CD14-positive monocyte (primary cell): ENCODE results near the gene FAT1. TPM values are rescaled to one million over a fixed set of nuclear protein-coding genes. Genes with fewer than 3 reads are reported as not detected.

Experiments used
- DNase-seq, 3 donors: peaks; one replicate each; pipeline ENCODE4 v3.0.0-alpha.2; 2011 to 2022
- H2AFZ ChIP-seq: 2 replicates; pipeline ENCODE4 v1.6.0; 2012; ENCODE audit warnings: mild to moderate bottlenecking, low read depth, low read length, inconsistent platforms; ENCODE audit not compliant: insufficient read depth, poor library complexity, severe bottlenecking
- H3K27ac ChIP-seq, 2 donors: 1 replicate in 1 of 2; 2 replicates in 1 of 2; pipeline ENCODE4 v1.5.1; 2012 to 2013; ENCODE audit warnings: low read length in 2 of 2, control low read depth in 1 of 2, inconsistent platforms in 1 of 2, low read depth in 1 of 2, mild to moderate bottlenecking in 1 of 2
- H3K27me3 ChIP-seq, 2 donors: one replicate each; pipeline versions ENCODE4 v1.6.0 to v1.6.1; 2011 to 2013; ENCODE audit warnings: low read length in 2 of 2; ENCODE audit not compliant: control insufficient read depth in 2 of 2, insufficient read depth in 2 of 2
- H3K36me3 ChIP-seq, 2 donors: replicated peaks in 1 of 2; 1 replicate in 1 of 2; 2 replicates in 1 of 2; pipeline versions ENCODE4 v1.5.1 to v1.6.1; 2012 to 2013; ENCODE audit warnings: low read length in 2 of 2, control low read depth in 1 of 2, inconsistent platforms in 1 of 2, mild to moderate bottlenecking in 1 of 2; ENCODE audit not compliant: insufficient read depth in 2 of 2, control insufficient read depth in 1 of 2
- H3K4me1 ChIP-seq, 2 donors: 1 replicate in 1 of 2; 2 replicates in 1 of 2; pipeline versions ENCODE4 v1.5.1 to v1.6.1; 2012 to 2013; ENCODE audit warnings: low read length in 2 of 2, control low read depth in 1 of 2, inconsistent platforms in 1 of 2, mild to moderate bottlenecking in 1 of 2, moderate library complexity in 1 of 2; ENCODE audit not compliant: insufficient read depth in 2 of 2, control insufficient read depth in 1 of 2
- H3K4me2 ChIP-seq: replicated peaks from 2 replicates; pipeline ENCODE3; 2012; ENCODE audit warnings: low read length, moderate library complexity, mild to moderate bottlenecking; ENCODE audit not compliant: poor library complexity, severe bottlenecking; ENCODE audit errors: extremely low read depth
- H3K4me3 ChIP-seq, 3 experiments: fragments of 200-600 bp in 1 of 3; sonication (generic) in 1 of 3; replicated peaks in 1 of 3; 1 replicate in 2 of 3; 2 replicates in 1 of 3; pipeline ENCODE4 v1.5.1; 2011 to 2013; ENCODE audit warnings: low read length in 3 of 3, mild to moderate bottlenecking in 3 of 3, control low read depth in 2 of 3, low read depth in 2 of 3, inconsistent platforms in 1 of 3, moderate library complexity in 1 of 3
- H3K79me2 ChIP-seq: 2 replicates; pipeline ENCODE4 v1.6.0; 2012; ENCODE audit warnings: mild to moderate bottlenecking, control low read depth, inconsistent platforms, low read length, moderate library complexity; ENCODE audit not compliant: insufficient read depth
- H3K9ac ChIP-seq: 2 replicates; pipeline ENCODE4 v1.6.0; 2017; ENCODE audit warnings: low read length, mild to moderate bottlenecking; ENCODE audit not compliant: insufficient read depth, poor library complexity, severe bottlenecking
- H3K9me3 ChIP-seq, 2 donors: replicated peaks in 1 of 2; 1 replicate in 1 of 2; 2 replicates in 1 of 2; pipeline versions ENCODE4 v1.5.1 to v1.6.1; 2012 to 2013; ENCODE audit warnings: low read length in 2 of 2, control low read depth in 1 of 2; ENCODE audit not compliant: control insufficient read depth in 1 of 2, insufficient read depth in 1 of 2
- H4K20me1 ChIP-seq: 2 replicates; pipeline ENCODE4 v1.6.0; 2012; ENCODE audit warnings: mild to moderate bottlenecking, low read length, control low read depth, moderate library complexity; ENCODE audit not compliant: insufficient read depth
- H3K27ac Mint-ChIP-seq, 7 donors: one replicate each; pipeline ENCODE4 v1.8.0; 2020; ENCODE audit warnings: mild to moderate bottlenecking in 7 of 7, mixed read lengths in 7 of 7, moderate library complexity in 6 of 7, inconsistent platforms in 2 of 7
- H3K27me3 Mint-ChIP-seq, 3 donors: one replicate each; pipeline ENCODE4 v1.8.0; 2021 to 2022; ENCODE audit warnings: low read depth in 3 of 3, mild to moderate bottlenecking in 3 of 3, mixed read lengths in 3 of 3, moderate library complexity in 3 of 3, inconsistent platforms in 1 of 3
- H3K36me3 Mint-ChIP-seq, 2 donors: one replicate each; pipeline ENCODE4 v1.8.0; 2020; ENCODE audit warnings: mixed read lengths in 2 of 2, inconsistent platforms in 1 of 2, mild to moderate bottlenecking in 1 of 2
- H3K4me1 Mint-ChIP-seq: one replicate; pipeline ENCODE4 v1.8.0; 2020; ENCODE audit warnings: mild to moderate bottlenecking, mixed read lengths
- H3K4me3 Mint-ChIP-seq, 2 donors: one replicate each; pipeline ENCODE4 v1.8.0; 2020; ENCODE audit warnings: mild to moderate bottlenecking in 2 of 2, mixed read lengths in 2 of 2, moderate library complexity in 1 of 2
- H3K9me3 Mint-ChIP-seq, 7 donors: one replicate each; pipeline ENCODE4 v1.8.0; 2020 to 2022; ENCODE audit warnings: mixed read lengths in 7 of 7, mild to moderate bottlenecking in 6 of 7, moderate library complexity in 6 of 7, inconsistent platforms in 2 of 7
- WGBS: methylation state at CpG from one replicate; pipeline ENCODE4 v1.1.5; 2013; ENCODE audit warnings: missing lambda C conversion rate; ENCODE audit not compliant: insufficient coverage; 5-methylcytosine and 5-hydroxymethylcytosine counted together
- intact Hi-C, 2 donors: fragments of 100-400 bp; cut with micrococcal nuclease; formaldehyde crosslinking; loops; one replicate each; pipeline versions ENCODE4 v1.15.0 to v1.15.1; 2023
- polyA plus RNA-seq, 3 donors: library from polyadenylated mRNA; depleted of rRNA in 1 of 3; unstranded in 2 of 3; stranded (reverse) in 1 of 3; fragments of 300-500 nt in 2 of 3; fragments of >200 nt in 1 of 3; fragmentation: Illumina TruSeq in 2 of 3; gene quantifications; 1 replicate in 2 of 3; 2 replicates in 1 of 3; pipeline ENCODE4 v1.2.3, GENCODE V29; 2012 to 2021
- TF ChIP-seq, protein P1 (sequence below): fragments of 200-600 bp; IDR thresholded peaks from one replicate; pipeline ENCODE4 v1.8.0; 2022; ENCODE audit warnings: antibody characterized with exemption, mild to moderate bottlenecking

The FAT1 gene
- polyA plus RNA-seq, 3 donors: not detected

DNA sequence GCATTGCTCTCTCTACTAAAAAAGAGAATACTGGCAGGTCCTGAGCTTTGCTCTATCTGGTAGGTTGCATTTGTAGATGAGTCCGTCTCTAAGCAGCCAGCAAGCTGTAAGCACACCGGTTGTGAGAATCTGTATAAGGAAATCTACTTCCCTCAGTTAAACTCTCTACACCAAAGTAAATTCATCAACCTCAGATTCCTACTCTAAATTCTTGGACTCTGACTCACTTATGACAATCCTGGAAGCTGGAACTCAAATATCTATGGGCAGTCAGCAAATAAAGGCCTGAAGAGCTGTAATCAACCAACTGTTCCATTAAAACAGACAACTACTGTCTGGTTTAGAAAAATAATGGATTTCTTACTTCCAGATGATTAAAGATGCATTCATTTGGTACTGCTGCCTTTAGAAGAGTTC lies 37.9 kb downstream of the FAT1 start:
- peaks cover 0 to 3% (median 3%) of the 10 kb centered on the region in 3 donors for H3K27me3 Mint-ChIP-seq
- Histone ChIP-seq H2AFZ (no peak overlapping the region), H3K4me2 (no peak overlapping the region)

DNA sequence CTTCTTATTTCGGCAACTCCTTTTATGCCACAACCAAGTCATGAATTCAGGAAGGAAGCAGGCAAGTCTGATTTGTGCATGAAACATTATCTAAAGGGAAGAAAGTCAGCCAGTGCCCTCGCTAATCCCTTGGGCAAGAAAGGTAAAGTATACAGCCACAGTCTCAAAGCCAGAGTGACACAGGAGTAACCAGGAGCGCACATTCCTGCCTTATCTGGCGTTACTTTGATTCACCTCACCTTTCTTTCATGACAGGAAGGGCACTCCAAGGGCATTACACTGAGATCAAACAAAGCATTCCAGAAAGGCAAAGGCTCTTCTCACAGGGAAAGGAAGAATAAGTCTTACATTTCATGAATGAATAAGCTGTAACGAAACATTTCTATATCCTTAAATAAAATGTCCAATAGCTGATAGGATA lies 38.8 kb downstream of the FAT1 start:
- TF ChIP-seq, protein P1, sequence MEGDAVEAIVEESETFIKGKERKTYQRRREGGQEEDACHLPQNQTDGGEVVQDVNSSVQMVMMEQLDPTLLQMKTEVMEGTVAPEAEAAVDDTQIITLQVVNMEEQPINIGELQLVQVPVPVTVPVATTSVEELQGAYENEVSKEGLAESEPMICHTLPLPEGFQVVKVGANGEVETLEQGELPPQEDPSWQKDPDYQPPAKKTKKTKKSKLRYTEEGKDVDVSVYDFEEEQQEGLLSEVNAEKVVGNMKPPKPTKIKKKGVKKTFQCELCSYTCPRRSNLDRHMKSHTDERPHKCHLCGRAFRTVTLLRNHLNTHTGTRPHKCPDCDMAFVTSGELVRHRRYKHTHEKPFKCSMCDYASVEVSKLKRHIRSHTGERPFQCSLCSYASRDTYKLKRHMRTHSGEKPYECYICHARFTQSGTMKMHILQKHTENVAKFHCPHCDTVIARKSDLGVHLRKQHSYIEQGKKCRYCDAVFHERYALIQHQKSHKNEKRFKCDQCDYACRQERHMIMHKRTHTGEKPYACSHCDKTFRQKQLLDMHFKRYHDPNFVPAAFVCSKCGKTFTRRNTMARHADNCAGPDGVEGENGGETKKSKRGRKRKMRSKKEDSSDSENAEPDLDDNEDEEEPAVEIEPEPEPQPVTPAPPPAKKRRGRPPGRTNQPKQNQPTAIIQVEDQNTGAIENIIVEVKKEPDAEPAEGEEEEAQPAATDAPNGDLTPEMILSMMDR: no peak
- no peaks in the 10 kb centered on the region for H3K79me2 ChIP-seq
- no peaks in the 10 kb centered on the region for H3K27me3 ChIP-seq
- H3K4me1 ChIP-seq: no peaks in the 10 kb centered on the region
- peaks cover 0 to 2% (median 0%) of the 10 kb centered on the region in 7 donors for H3K9me3 Mint-ChIP-seq
- no peak overlapping the region for H3K4me3 Mint-ChIP-seq
- no peak overlapping the region for H3K27ac Mint-ChIP-seq
- H4K20me1 ChIP-seq: no peaks in the 10 kb centered on the region
- H2AFZ ChIP-seq: no peak overlapping the region
- H3K9ac ChIP-seq: no peak overlapping the region
- no peak overlapping the region for H3K4me2 ChIP-seq
- no CpG with 5 or more reads among the region's 5 CpGs for WGBS
- no peak overlapping the region for H3K27ac ChIP-seq
- peaks cover 0 to 3% (median 3%) of the 10 kb centered on the region in 3 donors for H3K27me3 Mint-ChIP-seq
- H3K4me3 ChIP-seq: no peak overlapping the region
- H3K36me3 ChIP-seq: no peaks in the 10 kb centered on the region
- H3K36me3 Mint-ChIP-seq: no peaks in the 10 kb centered on the region
- H3K4me1 Mint-ChIP-seq: no peaks in the 10 kb centered on the region
- DNase-seq: no peak
- intact Hi-C loops: no loop called here
- no peaks in the 10 kb centered on the region for H3K9me3 ChIP-seq

More for the DNA sequence above, 37.9 kb downstream of the FAT1 start:
- H3K9me3 Mint-ChIP-seq: peaks cover 0 to 2% (median 0%) of the 10 kb centered on the region in 7 donors
- no peak for DNase-seq
- H3K4me1 ChIP-seq: no peaks in the 10 kb centered on the region
- H3K79me2 ChIP-seq: no peaks in the 10 kb centered on the region
- no peaks in the 10 kb centered on the region for H3K4me1 Mint-ChIP-seq
- H3K36me3 ChIP-seq: no peaks in the 10 kb centered on the region
- TF ChIP-seq, protein P1: no peak
- WGBS: no CpG with 5 or more reads among the region's 2 CpGs
- H3K9me3 ChIP-seq: no peaks in the 10 kb centered on the region
- H3K4me3 ChIP-seq: no peak overlapping the region
- no peak overlapping the region for H3K4me3 Mint-ChIP-seq
- intact Hi-C loops: no loop called here
- H3K27ac ChIP-seq: no peak overlapping the region
- no peaks in the 10 kb centered on the region for H3K27me3 ChIP-seq
- no peak overlapping the region for H3K9ac ChIP-seq
- H4K20me1 ChIP-seq: no peaks in the 10 kb centered on the region
- no peaks in the 10 kb centered on the region for H3K36me3 Mint-ChIP-seq
- no peak overlapping the region for H3K27ac Mint-ChIP-seq
